ENCODE results near the gene GOLGA6D.

GRCh38 chr15:75234191-75234810 is 48.3 kb upstream of the GOLGA6D start:
- TF ChIP-seq CTCF (conservative IDR thresholded peaks at IDR 0.05; ENCODE audit: low read depth, low read length) = no peak
- TF ChIP-seq, protein P1, sequence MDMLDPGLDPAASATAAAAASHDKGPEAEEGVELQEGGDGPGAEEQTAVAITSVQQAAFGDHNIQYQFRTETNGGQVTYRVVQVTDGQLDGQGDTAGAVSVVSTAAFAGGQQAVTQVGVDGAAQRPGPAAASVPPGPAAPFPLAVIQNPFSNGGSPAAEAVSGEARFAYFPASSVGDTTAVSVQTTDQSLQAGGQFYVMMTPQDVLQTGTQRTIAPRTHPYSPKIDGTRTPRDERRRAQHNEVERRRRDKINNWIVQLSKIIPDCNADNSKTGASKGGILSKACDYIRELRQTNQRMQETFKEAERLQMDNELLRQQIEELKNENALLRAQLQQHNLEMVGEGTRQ (IDR thresholded peaks at IDR 0.05; ENCODE audit: low read depth, low read length) = no peak
- no peak for TF ChIP-seq POLR2A (IDR thresholded peaks at IDR 0.05; ENCODE audit: low read depth, low read length)
- no peak for TF ChIP-seq BHLHE40 (IDR thresholded peaks at IDR 0.05; ENCODE audit: low read depth, low read length)
- no peak for TF ChIP-seq RAD21 (IDR thresholded peaks at IDR 0.05; ENCODE audit: low read length)
- TF ChIP-seq SMC3 (IDR thresholded peaks at IDR 0.05; ENCODE audit: low read depth, low read length) = no peak
- TF ChIP-seq, protein P2, sequence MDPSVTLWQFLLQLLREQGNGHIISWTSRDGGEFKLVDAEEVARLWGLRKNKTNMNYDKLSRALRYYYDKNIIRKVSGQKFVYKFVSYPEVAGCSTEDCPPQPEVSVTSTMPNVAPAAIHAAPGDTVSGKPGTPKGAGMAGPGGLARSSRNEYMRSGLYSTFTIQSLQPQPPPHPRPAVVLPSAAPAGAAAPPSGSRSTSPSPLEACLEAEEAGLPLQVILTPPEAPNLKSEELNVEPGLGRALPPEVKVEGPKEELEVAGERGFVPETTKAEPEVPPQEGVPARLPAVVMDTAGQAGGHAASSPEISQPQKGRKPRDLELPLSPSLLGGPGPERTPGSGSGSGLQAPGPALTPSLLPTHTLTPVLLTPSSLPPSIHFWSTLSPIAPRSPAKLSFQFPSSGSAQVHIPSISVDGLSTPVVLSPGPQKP (IDR thresholded peaks at IDR 0.05; ENCODE audit: borderline replicate concordance, low read depth, low read length) = no peak
